ENCODE results near the gene MMP8. TPM values are rescaled to one million over a fixed set of nuclear protein-coding genes. Genes with fewer than 3 reads are reported as not detected.

The MMP8 gene
- polyA plus RNA-seq, 1 donor from 2014 or later, result not detected

- TF ChIP-seq TAF1 (IDR thresholded peaks at IDR 0.05; ENCODE audit: low read depth) (no peak), CTCF (IDR thresholded peaks at IDR 0.05; ENCODE audit: poor library complexity, severe bottlenecking) (no peak), POLR2AphosphoS5 (IDR thresholded peaks at IDR 0.05) (no peak), REST (IDR thresholded peaks at IDR 0.05; ENCODE audit: borderline replicate concordance) (no peak), EP300 (conservative IDR thresholded peaks at IDR 0.05; ENCODE audit: poor library complexity, severe bottlenecking) (no peak), SMC3 (conservative IDR thresholded peaks at IDR 0.05; ENCODE audit: poor library complexity) (no peak), RAD21 (conservative IDR thresholded peaks at IDR 0.05) (no peak), MXI1 (conservative IDR thresholded peaks at IDR 0.05; ENCODE audit: poor library complexity, severe bottlenecking) (no peak), EZH2 (IDR thresholded peaks at IDR 0.05; ENCODE audit: borderline replicate concordance, insufficient read depth, low read length, poor library complexity, severe bottlenecking) (no peak)
- Histone ChIP-seq H3K79me2 (replicated peaks; ENCODE audit: insufficient read depth, low read length) (no peaks in the 10 kb centered on the region), H3K4me2 (ENCODE audit: low read length) (no peak overlapping the region), H3F3A (ENCODE audit: insufficient read depth, low read length, poor library complexity, severe bottlenecking) (no peaks in the 10 kb centered on the region), H3K9ac (ENCODE audit: low read length) (no peak overlapping the region), H3K36me3 (ENCODE audit: insufficient read depth, low read length) (no peaks in the 10 kb centered on the region), H3K27me3 (ENCODE audit: insufficient read depth, low read depth, low read length) (no peaks in the 10 kb centered on the region), H4K20me1 (ENCODE audit: insufficient read depth) (no peaks in the 10 kb centered on the region), H3K9me3 (ENCODE audit: low read length) (no peaks in the 10 kb centered on the region), H3K27ac (ENCODE audit: low read length) (no peak overlapping the region), H3K9me2 (ENCODE audit: insufficient read depth, low read length) (no peaks in the 10 kb centered on the region), H2AFZ (ENCODE audit: low read depth, low read length) (no peak overlapping the region), H3K4me3 (ENCODE audit: low read length) (no peak overlapping the region)
Measured at GRCh38 chr11:102676084-102676483, 48.7 kb downstream of the MMP8 start.

- Histone ChIP-seq H2AFZ (ENCODE audit: low read depth, low read length) (no peak overlapping the region), H3K4me2 (ENCODE audit: low read length) (no peak overlapping the region), H3K9ac (ENCODE audit: low read length) (no peak overlapping the region), H3K4me3 (ENCODE audit: low read length) (no peak overlapping the region), H3K36me3 (ENCODE audit: insufficient read depth, low read length) (no peaks in the 10 kb centered on the region), H3F3A (ENCODE audit: insufficient read depth, low read length, poor library complexity, severe bottlenecking) (no peaks in the 10 kb centered on the region), H3K27ac (ENCODE audit: low read length) (no peak overlapping the region), H3K79me2 (replicated peaks; ENCODE audit: insufficient read depth, low read length) (no peaks in the 10 kb centered on the region), H3K9me3 (ENCODE audit: low read length) (no peaks in the 10 kb centered on the region), H3K9me2 (ENCODE audit: insufficient read depth, low read length) (no peaks in the 10 kb centered on the region), H4K20me1 (ENCODE audit: insufficient read depth) (no peaks in the 10 kb centered on the region), H3K27me3 (ENCODE audit: insufficient read depth, low read depth, low read length) (no peaks in the 10 kb centered on the region)
- TF ChIP-seq POLR2AphosphoS5 (IDR thresholded peaks at IDR 0.05), result no peak
Measured at GRCh38 chr11:102669664-102670063, 55.1 kb downstream of the MMP8 start.
